Chondrocyte (in vitro differentiated cells): ENCODE results near the gene COX7B2. TPM values are rescaled to one million over a fixed set of nuclear protein-coding genes. Genes with fewer than 3 reads are reported as not detected.
A peak's percentile ranks its signal among the peaks of the same experiment; 100 is the strongest.

Experiments
- DNase-seq: peaks from one replicate; pipeline ENCODE4 v3.0.0; 2021; ENCODE audit warnings: mixed read lengths, low spot score
- H3K27ac Mint-ChIP-seq: one replicate; pipeline ENCODE4 v1.8.0; 2021; ENCODE audit warnings: mild to moderate bottlenecking, moderate library complexity, mixed read lengths; ENCODE audit not compliant: unreplicated experiment
- H3K27me3 Mint-ChIP-seq: 2 replicates; pipeline ENCODE4 v1.8.0; 2021; ENCODE audit warnings: low read depth, mixed read lengths
- H3K36me3 Mint-ChIP-seq: 2 replicates; pipeline ENCODE4 v1.8.0; 2021; ENCODE audit warnings: low read depth, mixed read lengths
- H3K4me1 Mint-ChIP-seq: 2 replicates; pipeline ENCODE4 v1.8.0; 2021; ENCODE audit warnings: low read depth, mild to moderate bottlenecking, mixed read lengths
- H3K4me3 Mint-ChIP-seq: one replicate; pipeline ENCODE4 v1.8.0; 2021; ENCODE audit warnings: mild to moderate bottlenecking, moderate library complexity, mixed read lengths; ENCODE audit not compliant: unreplicated experiment
- H3K9me3 Mint-ChIP-seq: 2 replicates; pipeline ENCODE4 v1.8.0; 2021; ENCODE audit warnings: low read depth, mixed read lengths
- CTCF ChIP-seq: fragments of 200-600 bp; sonication (generic); IDR thresholded peaks from 2 replicates; pipeline ENCODE4 v1.5.0; 2021; ENCODE audit warnings: antibody characterized with exemption, mild to moderate bottlenecking, moderate library complexity
- total RNA-seq: library from RNA; stranded (reverse); gene quantifications from 3 replicates; pipeline ENCODE4 v1.2.1, GENCODE V29; 2021

The COX7B2 gene
- total RNA-seq, 1 donor from 2014 or later = not detected

DNA sequence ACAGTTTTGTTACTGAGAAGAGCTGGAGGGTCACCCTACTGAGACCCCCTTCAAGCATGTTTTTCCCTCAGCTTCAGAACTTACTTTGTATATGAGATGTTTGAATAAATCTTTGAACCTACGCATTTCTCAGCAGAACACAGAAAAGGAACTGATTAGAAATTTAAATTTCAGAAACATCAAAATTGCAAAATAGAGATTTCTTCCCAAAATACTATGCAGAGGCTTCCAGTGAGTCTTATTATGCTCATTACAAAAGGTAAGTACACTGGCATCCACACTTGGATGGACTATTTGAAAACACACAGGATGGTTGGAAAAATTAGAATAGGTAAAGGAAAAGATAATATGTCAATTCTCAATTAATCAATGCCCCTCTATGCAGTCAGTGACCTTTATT, 91.2 kb downstream of the COX7B2 start:
- DNase-seq = no peak
- Mint-ChIP-seq H3K27ac (no peak overlapping the region), H3K9me3 (no peaks in the 10 kb centered on the region), H3K36me3 (no peaks in the 10 kb centered on the region), H3K4me1 (no peaks in the 10 kb centered on the region), H3K27me3 (peaks cover 4% of the 10 kb centered on the region), H3K4me3 (no peak overlapping the region)
- no peak for TF ChIP-seq CTCF

DNA sequence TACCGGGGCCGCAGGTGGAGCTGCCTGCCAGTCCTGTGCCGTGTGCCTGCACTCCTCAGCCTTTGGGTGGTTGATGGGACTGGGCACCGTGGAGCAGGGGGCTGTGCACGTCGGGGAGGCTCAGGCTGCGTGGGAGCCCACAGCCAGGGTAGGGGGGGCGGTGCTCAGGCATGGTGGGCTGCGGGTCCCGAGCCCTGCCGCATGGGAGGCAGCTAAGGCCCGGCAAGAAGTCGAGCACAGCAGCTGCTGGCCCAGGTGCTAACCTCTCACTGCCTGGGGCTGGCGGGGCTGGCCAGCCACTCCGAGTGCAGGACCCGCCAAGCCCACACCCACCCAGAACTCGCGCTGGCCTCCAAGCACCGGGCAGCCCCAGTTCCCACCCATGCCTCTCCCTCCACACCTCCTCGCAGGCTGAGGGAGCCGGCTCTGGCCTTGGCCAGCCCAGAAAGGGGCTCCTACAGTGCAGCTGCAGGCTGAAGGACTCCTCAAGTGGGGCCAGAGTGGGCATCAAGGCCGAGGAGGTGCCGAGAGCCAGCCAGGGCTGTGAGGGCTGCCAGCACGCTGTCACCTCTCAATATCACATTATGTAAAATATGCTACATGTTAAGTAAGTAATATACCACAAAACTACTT, 104.1 kb downstream of the COX7B2 start:
- Mint-ChIP-seq H3K4me1 (no peaks in the 10 kb centered on the region), H3K4me3 (no peak overlapping the region), H3K27ac (no peak overlapping the region), H3K36me3 (no peaks in the 10 kb centered on the region), H3K9me3 (peaks cover 11% of the 10 kb centered on the region), H3K27me3 (no peaks in the 10 kb centered on the region)
- DNase-seq = peak; percentile 75
- no peak for TF ChIP-seq CTCF

DNA sequence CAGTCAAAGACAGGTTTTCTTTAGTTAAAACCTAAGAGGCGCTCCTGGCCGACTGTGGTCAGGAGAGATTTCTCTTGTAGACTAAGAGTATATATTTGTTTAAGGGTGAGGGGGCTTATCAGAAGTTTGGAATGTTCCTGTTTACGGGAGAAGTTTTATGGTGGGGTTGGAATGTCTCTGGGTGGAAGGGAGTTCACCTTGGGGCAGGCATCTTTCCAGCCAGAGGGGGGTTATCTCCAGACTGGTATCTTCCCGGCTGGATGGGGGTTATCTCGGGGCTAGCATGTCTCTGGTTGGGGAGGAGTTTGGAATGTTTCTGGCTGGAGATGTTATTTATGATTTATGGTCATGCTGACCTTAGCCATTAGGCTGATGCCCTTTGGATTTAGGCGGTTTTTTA, 116.0 kb downstream of the COX7B2 start:
- Mint-ChIP-seq H3K4me3 (no peak overlapping the region), H3K27me3 (no peaks in the 10 kb centered on the region), H3K4me1 (no peaks in the 10 kb centered on the region), H3K27ac (no peak overlapping the region), H3K36me3 (no peaks in the 10 kb centered on the region), H3K9me3 (peaks cover 11% of the 10 kb centered on the region)
- no peak for TF ChIP-seq CTCF
- DNase-seq = no peak

DNA sequence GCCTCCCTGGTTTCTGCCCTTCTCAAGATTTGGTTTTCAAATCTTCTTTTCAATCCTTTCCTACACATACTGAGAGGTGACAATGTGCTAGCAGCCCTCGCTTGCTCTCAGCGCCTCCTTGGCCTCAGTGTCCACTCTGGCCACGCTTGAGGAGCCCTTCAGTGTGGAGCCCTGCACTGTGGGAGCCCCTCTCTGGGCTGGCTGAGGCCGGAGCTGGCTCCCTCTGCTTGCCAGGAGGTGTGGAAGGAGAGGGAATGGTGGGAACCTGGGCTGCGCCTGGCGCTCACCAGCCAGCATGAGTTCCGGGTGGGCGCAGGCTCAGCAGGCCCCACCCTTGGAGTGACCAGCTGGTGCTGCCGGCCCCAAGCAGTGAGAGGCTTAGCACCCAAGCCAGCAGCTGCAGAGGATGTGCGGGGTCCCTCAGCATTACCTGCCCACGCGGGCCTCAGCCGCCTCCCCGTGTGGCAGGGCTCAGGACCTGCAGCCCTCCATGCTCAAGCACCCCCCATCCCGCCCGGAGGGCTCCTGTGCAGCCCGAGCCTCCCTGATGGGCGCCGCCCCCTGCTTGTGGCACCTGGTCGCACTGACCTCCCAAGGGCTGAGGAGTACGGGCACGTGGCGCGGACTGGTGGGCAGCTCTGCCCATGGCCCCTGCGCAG, 127.5 kb downstream of the COX7B2 start:
- Mint-ChIP-seq H3K4me1 (no peaks in the 10 kb centered on the region), H3K27ac (no peak overlapping the region)

DNA sequence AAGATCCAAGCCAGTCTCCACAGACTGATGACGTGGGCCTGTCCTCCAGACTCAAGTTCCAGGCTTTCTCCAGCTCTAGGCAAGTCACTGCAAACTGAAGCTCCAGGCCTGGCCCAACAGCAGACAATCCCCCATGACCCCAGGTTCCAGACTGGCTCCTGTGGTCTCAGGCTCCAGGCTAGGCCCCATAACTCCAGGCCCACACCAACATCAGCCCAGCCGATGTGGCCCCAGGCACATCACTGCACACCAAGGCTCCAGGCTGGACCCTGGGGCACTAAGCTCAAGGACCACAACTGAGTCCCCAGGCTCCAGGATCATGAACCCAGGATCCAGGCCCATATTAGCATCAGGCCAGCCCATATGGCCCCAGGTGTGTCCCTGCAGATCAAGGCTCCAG, 143.6 kb downstream of the COX7B2 start:
- Mint-ChIP-seq H3K4me3 (no peak overlapping the region), H3K27ac (no peak overlapping the region), H3K4me1 (no peaks in the 10 kb centered on the region), H3K27me3 (no peaks in the 10 kb centered on the region), H3K36me3 (no peaks in the 10 kb centered on the region), H3K9me3 (peaks cover 9% of the 10 kb centered on the region)
- peak; percentile 56 for DNase-seq
- TF ChIP-seq CTCF = no peak

More for the DNA sequence above, 127.5 kb downstream of the COX7B2 start:
- Mint-ChIP-seq H3K4me3 (no peak overlapping the region), H3K9me3 (peaks cover 3% of the 10 kb centered on the region), H3K27me3 (no peaks in the 10 kb centered on the region), H3K36me3 (no peaks in the 10 kb centered on the region)
- peak; percentile 73 for DNase-seq
- TF ChIP-seq CTCF = no peak
